ENCODE results near the gene STRADB.

DNA sequence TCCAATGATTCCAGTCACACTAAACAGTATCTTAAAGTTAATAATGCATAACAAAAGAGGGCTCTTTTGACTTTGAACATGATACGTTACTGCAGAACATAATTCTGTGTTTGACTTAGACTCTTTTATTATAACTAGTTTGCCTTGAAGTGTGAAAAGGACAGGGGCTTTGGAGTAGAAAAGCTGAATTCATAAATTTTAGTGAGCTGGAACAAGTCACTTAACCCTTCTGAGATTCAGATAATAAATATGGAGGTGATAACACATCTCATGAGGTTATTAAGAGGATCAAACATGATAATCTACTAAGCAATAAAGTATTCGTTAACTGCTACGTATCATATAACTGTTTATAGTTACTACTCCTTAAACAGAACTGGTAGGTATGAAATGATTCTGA is 49.7 kb upstream of the STRADB start:
- no peak for TF ChIP-seq EP300 (IDR thresholded peaks at IDR 0.05)
- TF ChIP-seq, protein P1, sequence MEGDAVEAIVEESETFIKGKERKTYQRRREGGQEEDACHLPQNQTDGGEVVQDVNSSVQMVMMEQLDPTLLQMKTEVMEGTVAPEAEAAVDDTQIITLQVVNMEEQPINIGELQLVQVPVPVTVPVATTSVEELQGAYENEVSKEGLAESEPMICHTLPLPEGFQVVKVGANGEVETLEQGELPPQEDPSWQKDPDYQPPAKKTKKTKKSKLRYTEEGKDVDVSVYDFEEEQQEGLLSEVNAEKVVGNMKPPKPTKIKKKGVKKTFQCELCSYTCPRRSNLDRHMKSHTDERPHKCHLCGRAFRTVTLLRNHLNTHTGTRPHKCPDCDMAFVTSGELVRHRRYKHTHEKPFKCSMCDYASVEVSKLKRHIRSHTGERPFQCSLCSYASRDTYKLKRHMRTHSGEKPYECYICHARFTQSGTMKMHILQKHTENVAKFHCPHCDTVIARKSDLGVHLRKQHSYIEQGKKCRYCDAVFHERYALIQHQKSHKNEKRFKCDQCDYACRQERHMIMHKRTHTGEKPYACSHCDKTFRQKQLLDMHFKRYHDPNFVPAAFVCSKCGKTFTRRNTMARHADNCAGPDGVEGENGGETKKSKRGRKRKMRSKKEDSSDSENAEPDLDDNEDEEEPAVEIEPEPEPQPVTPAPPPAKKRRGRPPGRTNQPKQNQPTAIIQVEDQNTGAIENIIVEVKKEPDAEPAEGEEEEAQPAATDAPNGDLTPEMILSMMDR (IDR thresholded peaks at IDR 0.05), result no peak
- TF ChIP-seq POLR2A (IDR thresholded peaks at IDR 0.05), result no peak

All from sigmoid colon (tissue), 4 donors.